Panc1 (cell line): Measurements from ENCODE around the gene NDUFC2.

Experiments
- CTCF ChIP-seq: fragments of 450-650 bp; IDR thresholded peaks from 2 replicates; pipeline ENCODE4 v1.5.1; 2017; ENCODE audit warnings: mild to moderate bottlenecking
- POLR2AphosphoS5 ChIP-seq: IDR thresholded peaks from 2 replicates; pipeline ENCODE4 v1.6.1; 2012; ENCODE audit warnings: mild to moderate bottlenecking, low read depth, low read length, moderate library complexity

DNA sequence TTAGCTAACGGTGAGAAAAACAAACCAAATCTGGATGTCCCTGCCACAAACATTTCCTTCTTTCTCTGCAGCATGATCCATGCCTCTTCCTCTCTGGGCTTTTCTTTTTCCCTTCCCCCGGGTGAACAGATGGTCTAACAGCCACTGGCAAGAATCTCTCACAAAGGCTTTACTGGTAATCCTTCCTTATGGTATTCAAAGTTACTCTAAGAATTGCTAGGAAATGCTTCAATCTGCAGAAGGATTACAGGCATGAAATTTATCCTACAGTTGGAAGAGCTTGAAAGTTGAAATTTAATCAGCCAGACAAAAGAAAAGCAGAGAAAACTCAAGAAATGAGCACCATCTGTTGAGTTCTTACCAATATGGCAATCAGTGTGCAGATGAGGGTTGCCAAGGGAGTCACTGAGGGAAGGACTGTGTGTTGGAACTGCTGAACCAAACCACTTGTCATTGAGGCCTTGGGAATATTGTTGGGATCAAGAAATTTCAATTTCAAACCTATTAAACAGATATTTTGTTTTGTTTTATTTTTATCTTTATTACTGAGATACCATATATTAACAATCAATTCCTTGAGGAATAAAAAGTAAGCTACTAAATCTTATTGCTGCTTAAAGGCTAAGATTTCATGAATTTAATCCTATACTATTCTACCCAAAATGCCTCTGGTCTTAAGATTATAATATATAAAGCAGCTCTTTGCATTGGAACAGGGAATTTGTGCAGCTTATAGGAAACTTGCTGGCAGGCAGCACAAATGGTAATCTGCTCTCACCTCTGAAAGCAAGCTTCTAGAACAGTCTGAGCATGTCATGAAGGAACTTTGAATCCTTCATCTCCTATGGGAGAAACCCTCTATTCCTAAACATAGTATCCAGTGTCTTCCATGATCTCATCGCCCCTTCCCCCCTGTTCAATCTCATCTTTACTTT is 29.7 kb upstream of the NDUFC2 start:
- no peak for TF ChIP-seq CTCF
- no peak for TF ChIP-seq POLR2AphosphoS5
